AG09309 (cell line): ENCODE results near the gene MYADML2.

Experiments
- DNase-seq: peaks from one replicate; pipeline ENCODE4 v3.0.0-alpha.2; 2010; ENCODE audit warnings: low read depth
- H3K4me3 ChIP-seq: 2 replicates; pipeline ENCODE4 v1.5.1; 2011; ENCODE audit warnings: mild to moderate bottlenecking, low read depth, low read length, moderate library complexity; ENCODE audit not compliant: control insufficient read depth
- CTCF ChIP-seq: IDR thresholded peaks from 2 replicates; pipeline ENCODE4 v1.5.1; 2011; ENCODE audit warnings: mild to moderate bottlenecking, low read depth, low read length, inconsistent platforms; ENCODE audit not compliant: insufficient read depth, control insufficient read depth; ENCODE audit errors: missing control alignments

Gene MYADML2

DNA sequence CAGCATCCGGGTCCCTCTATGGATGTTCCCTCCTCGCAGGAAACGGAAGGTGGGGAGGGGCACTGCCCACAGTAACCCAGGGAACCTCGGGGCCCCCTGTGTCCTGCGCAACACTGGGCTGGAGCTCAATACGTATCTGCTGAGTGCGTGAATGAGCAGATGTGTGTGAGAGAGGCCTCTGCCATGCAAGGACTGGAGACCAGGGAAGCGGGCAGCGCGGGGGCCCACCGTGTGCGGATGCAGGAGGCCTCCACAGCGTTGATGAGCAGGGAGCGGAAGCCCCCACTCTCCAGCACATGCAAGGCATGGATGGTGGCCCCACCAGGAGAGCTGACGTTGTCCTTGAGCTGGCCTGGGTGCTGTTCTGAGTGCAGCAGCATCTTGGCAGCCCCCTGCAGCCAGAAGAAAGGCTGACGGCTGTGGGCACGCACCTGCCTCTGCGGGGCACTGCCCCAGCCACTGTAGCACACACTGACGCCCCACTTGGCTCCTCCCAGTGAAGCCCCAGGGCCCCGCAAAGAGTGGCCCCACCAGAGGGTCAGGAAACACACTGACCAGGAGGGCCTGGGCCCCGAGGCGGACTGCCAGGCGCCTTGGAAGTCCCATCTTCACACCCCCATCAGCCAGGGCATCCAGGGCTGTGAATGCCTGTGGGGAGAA, 12.8 kb downstream of the MYADML2 start:
- H3K4me3 ChIP-seq = no peak overlapping the region
- TF ChIP-seq CTCF = no peak
- DNase-seq = no peak

DNA sequence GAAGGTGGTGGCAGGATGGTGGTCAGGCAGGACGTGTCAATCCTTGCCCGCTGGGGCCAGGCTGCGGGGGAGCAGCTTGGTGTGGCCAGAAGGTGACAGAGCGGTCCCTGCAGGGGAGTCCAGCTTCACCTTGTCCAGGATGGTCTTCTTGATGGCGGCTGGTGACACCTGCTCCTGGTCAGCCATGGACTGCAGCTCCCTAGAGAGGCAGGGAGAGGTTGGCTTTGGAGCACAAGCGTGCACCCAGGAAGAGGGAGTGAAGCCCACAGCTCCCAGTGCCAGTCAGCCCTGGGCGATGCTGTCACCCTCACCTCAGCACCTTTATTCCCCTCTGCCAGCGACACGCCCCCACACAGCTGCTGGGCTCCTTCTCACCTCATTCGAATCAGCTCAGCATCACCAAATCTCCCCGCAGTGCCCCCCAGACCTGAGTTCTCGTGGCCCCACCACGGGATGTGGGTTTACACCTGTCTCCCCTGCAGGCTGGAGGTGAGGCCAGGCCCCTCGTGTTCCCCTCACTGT, 13.8 kb downstream of the MYADML2 start:
- H3K4me3 ChIP-seq = no peak overlapping the region
- no peak for DNase-seq
- no peak for TF ChIP-seq CTCF

- TF ChIP-seq CTCF = no peak
- DNase-seq = no peak
Measured at GRCh38 chr17:81932333-81932983, 14.6 kb downstream of the MYADML2 start.

GRCh38 chr17:81931557-81932332, 15.3 kb downstream of the MYADML2 start:
- no peak overlapping the region for H3K4me3 ChIP-seq
- TF ChIP-seq CTCF = no peak
- DNase-seq = no peak

More at GRCh38 chr17:81932333-81932983, 14.6 kb downstream of the MYADML2 start:
- H3K4me3 ChIP-seq = no peak overlapping the region

GRCh38 chr17:81931189-81931556, 15.9 kb downstream of the MYADML2 start:
- no peak for DNase-seq
- no peak overlapping the region for H3K4me3 ChIP-seq
- no peak for TF ChIP-seq CTCF
